Fibroblast of skin of left biceps (primary cell): Measurements from ENCODE around the gene PRPS2.

ENCODE experiments used
- DNase-seq, 2 experiments: peaks; one replicate each; pipeline ENCODE4 v3.0.0-alpha.2; 2013; ENCODE audit warnings: low read depth in 2 of 2

PRPS2 gene

DNA sequence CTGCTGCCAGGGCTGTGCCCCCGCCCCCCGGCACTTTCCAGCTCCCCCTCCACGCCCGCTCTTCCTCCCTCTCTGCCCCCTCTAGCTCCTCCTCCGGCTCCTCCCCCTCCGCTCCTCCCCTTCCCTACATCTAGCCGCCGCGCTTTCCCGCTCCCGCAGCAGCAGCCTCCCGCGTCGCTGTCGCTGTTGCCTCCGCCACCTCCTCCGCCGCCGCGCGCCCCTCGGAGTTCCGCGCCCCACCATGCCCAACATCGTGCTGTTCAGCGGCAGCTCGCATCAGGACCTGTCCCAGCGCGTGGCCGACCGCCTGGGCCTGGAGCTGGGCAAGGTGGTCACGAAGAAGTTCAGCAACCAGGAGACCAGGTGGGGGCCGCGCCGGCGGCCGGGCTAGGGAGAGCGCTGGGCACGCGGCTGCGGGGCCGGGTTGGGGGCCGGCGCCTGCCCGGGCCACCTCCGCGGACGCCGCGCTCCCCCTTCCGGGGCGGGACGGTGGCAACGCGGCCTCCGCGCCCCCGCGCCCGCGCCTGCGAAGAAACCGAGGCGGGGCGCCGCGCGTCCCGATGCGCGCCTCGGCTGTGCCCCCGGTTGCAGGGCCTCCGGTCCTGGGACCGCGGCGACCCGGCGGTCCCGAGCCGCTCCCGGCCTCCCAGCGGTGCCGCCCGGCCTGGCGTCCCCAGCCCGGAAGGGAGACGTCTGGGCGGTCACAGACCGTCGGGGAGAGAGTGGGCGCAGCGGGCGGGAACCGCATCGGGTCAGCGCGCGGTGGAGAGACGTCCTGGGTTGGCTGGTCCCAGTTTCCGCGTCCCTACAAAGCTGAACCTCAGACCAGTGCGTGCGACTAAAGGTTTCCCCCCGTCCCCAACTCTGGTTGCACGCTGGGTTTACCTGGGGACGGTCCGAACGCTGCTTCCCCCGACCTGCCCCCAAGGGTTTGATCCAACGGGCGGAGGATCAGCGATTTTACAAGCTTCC lies at the start of gene PRPS2:
Gene PRPS2 (plus strand): TSS at position 156 of the 972 bp plus-strand sequence. CDS start 86 bp downstream, at position 242.
- DNase-seq, result no peak

DNA sequence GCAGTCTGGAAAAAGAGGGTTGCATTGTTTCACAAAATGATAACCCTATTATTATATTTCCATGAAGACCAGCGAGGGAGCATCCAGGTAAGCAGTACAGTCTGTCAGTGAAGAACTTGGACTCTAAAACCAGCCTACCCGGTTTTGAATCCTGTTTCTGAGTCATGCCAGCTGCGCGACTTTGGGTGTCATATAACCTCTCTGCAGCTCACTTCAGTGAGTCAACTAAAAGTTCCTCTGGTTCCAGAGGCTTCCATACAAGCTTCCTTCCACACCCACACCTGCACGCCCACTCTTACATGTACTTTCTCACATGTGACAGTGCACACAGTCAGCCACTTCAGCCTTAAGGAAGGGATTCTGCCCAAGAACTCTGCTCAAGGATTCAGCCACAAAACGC lies 49.8 kb upstream of the PRPS2 start:
- no peak for DNase-seq

GRCh38 chrX:12747433-12747832 lies 43.8 kb upstream of the PRPS2 start:
- no peak for DNase-seq

- no peak for DNase-seq
These were observed 39.3 kb upstream of the PRPS2 start for GRCh38 chrX:12751887-12752286.

DNA sequence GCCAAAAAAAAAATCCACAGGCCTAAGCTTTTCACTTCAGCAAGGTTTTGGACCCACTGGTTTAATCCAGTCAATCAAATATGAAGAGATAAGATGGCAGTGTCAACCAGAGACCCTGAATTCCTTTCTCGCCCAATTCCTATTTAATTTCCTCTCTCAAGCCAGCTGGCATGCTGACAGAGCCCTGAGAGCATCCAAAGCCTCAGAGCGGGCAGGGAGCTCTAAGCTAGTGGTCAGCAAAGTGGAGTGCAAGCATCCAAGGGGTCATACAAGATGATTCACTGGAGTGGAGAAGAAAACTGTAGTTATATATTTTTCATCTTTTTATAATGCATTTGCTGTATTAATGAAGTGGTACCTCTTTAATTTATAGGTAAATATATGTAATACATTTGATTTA lies 37.8 kb upstream of the PRPS2 start:
- no peak for DNase-seq

- no peak for DNase-seq
These were observed 32.9 kb upstream of the PRPS2 start for GRCh38 chrX:12758291-12758690.

- no peak for DNase-seq
These were observed 23.4 kb upstream of the PRPS2 start for GRCh38 chrX:12767856-12768255.

GRCh38 chrX:12768491-12768890 lies 22.7 kb upstream of the PRPS2 start:
- no peak for DNase-seq

DNA sequence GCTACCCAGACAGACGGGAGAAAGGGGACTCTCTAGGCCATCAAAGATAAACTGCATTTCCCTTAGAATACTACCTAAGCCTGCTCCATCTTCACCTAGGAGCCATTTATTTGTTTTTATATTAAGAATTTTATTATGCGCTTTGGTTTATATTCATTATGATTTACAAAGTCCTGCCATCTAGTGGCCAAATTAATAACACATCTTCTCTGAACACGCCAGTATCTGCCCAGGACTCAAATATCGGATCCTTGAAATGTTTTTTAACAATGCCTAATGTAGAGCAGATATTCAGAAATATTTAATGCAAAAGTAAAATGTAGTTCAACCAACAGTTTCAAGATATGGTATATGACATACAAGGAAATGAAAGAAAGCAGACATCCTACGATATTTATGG lies 20.8 kb upstream of the PRPS2 start:
- DNase-seq, result no peak

DNA sequence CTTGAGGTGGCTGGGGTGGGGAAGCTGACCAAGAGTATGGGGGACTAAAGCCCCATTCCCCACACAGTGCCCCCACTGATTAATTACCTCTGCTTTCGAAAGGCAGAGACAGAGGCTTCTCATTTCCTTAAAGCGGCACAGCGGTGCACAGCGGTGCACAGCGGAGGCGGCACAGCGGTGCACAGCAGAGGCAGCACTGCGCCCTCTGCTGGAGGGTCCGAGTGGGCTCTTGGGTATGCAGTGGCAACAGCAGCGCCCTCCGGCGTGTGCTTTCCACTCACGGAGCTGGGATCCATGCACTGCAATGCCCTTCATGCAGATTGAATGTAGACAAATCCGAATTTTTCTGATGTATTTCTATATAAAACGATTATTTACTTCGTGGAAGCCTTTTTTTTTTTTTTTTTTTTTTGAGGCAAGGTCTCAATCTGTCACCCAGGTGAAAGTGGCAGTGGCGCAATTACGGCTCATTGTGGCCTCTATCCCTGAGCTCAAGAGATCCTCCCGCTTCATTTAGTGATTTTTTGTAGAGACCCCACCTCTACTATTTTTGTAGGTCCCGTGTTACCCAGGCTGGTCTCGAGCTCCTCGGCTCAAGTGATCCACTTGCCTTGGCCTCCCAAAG lies 19.7 kb upstream of the PRPS2 start:
- DNase-seq, result no peak

DNA sequence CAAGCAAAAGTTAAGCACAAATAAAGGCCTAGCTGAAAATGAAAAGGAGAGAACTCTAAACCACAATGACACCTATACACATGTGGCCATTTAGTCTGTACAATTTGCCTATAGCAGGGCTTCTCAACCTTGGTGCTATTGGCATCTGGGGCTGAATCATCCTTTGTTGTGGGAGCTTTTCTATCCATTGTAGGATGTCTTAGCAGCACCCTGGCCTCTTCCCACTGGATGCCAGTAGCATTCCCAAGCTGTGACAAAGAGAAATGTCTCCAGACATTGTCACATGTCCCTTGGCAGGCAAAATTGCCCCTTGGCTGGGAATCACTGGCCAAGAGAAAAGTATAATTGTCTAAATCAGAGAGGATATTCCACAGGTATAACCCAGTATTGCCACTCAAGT lies 13.5 kb upstream of the PRPS2 start:
- no peak for DNase-seq

DNA sequence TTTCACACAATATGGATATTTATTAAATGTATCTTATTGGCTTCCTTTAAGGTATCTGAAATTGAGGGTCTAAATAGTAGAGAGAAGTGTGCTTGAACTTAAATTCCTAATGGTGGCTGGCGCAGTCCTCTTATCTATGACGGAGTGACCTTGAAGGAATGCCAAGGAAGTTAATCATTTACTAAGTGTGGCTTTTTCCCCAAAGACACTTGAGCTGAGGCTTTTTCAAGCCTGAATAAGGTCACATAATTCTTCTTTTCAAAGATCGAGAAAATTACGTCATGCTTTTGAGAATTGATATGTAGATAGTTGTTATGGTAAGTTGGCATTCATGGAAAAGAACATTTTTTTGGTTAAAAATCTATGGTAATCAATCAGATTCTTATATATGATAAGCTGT lies 11.7 kb upstream of the PRPS2 start:
- no peak for DNase-seq

DNA sequence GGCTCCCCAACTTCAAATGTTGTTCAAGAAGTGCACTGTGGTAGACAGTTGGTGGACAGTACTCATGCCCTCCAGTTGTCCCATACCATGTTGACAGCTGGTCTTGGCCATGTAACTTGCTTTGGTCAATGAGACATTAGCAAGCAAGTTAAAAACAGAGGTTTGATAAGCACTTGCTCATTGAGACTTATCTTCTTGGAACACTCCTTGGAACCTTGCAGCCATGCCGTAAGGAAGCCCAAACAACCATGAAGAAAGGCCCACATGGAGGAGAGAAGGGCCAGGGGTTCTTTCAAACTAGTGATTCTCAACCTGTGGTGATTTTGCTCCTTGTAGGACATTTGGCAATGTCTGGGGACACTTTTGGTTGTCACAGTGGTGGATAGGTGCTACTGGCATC lies 2.6 kb upstream of the PRPS2 start:
- no peak for DNase-seq

DNA sequence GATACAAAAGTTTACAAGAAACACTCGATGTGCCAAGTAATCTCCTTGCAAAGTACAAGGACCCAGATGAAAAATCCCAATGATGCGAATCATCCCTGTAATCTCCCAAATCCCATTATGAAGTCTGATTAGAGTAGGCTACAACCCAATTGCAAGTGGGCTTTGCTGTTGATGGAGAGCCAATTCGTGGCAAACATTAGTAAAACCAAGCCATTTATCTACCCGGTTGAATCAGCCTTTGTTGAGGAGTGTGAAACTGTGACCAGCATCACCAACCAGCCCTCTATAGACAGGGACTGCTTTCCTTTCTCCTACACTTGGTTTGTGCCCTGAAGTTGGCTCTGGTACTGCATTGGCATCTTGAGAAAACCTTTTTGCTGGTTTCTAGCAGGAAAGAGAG lies 1.2 kb upstream of the PRPS2 start:
- no peak for DNase-seq

- DNase-seq, result no peak
These were observed 341 bp upstream of the PRPS2 start for GRCh38 chrX:12790885-12791256.

DNA sequence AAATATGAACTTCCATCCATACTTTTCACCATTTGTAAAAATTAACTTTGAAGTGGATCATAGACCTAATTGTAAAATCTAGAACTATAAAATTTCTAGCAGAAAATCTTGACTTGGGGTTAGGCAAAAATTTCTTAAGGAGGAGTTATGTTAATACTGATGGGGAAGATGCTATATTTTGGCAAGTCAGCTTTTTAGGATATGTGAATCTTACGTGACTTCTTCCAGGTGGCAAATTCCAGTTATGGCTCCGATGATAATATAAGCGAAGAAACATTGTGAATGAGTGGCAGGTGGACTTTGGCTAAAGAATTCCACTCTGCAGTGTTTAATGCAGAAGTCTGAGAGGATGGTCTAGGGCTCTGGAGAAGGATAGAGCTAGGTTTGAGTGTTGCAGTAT lies 1.5 kb downstream of the PRPS2 start:
- no peak for DNase-seq

GRCh38 chrX:12794654-12795053 lies 3.4 kb downstream of the PRPS2 start:
- no peak for DNase-seq

DNA sequence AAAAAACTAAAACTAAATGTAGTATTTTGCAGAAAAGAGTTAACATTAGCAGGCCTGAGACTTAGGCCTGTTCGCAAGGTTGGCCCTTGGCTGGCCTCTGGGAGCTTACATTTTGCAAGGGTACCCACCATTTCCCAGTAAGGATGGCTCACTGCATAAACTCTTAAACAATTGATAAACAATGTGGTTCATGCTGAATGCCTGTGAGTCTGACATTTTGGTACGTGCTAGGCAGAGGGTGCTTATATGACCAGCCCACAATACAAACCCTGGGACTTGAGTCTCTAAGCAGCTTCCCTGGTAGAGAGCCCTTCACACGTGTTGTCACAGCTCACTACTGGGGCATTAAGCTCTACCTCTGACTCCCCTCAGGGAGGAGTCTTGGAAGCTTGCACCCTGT lies 7.4 kb downstream of the PRPS2 start:
- DNase-seq, result no peak

DNA sequence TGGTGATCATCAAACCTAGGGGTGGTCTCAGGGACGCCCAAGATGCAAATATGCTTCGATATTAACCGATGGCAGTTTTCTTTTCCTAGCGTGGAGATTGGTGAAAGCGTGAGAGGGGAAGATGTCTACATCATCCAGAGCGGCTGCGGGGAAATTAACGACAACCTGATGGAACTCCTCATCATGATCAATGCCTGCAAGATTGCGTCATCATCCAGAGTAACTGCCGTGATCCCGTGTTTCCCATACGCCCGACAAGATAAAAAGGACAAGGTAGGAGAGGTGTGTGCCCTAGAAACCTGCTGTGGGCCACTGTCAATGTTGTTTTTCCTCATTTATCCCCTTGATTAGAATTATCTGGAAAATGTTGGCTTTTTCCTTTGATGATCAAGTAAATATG lies 7.9 kb downstream of the PRPS2 start:
- no peak for DNase-seq

- no peak for DNase-seq
These were observed 11.5 kb downstream of the PRPS2 start for GRCh38 chrX:12802741-12803140.

- DNase-seq, result no peak
These were observed 13.4 kb downstream of the PRPS2 start for GRCh38 chrX:12804655-12805054.

DNA sequence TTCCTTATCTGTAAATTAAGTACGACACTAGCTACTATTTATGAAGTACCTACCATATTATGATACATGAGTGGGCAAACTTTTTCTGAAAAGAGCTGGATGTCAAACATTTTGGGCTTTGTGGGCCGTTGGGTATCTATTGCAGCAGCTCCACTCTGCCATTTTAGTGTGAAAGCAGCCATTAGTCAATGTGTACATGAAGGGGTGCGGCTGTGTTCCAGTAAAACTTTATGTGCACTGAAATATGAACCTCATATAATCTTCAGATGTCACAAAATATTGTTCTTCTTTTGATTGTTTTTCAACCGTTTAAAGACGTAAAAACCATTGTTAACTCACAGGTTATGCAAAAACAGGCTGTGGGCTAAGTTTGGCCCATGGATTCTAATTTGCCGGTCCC lies 14.1 kb downstream of the PRPS2 start:
- DNase-seq, result no peak

DNA sequence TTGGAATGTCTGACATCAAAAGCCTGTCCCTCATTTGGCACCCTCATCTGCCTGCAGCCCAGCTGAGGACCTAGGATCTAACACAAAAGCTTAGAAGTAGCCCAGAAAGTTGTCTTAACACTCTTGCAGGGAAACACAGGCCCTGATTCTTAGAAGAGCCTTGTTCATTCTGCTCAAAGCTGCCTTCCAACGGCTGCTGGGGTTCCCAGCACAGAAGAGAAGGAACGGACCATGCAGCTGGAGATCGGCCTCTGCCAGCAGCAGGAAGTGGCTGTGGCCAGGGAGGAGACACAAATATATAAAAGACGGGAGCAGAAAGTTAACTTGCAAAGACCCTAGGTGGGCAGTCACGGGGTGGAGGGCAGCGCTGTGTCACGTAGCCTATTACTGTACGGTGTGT lies 20.4 kb downstream of the PRPS2 start:
- no peak for DNase-seq
